ENCODE results near the gene GRIK4.

The GRIK4 gene

DNA sequence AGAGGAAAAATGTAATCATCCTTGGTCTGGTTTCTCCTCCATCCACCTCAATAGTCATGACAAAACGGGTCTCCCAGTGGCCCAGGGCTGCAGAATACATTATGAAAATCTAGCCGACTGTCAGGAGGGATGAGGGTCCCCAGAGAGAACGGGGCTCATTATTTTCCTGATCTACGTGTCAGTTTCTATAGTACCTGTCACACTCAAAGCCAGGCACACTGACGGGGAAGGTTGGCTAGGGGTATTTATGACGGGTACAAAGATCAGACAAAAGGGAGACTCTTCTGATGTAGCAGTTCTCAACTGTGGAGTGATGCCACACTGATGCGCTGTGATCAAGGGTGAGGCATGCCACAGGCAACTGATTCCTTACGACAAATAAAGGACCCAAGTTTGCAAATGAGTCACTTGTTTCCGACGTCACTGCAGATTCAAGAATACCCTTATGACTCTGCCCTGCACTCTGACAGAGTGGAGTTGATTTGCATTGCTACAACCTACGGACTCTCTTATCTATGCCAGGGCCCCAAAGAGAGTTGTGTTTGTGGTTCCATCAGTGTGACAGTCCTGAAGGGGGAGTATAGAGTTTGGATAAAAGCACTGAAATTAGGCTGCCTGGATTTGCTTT is 324.2 kb downstream of the GRIK4 start:
- Histone ChIP-seq H3K9me3 (ENCODE audit: control insufficient read depth, low read length) (no peaks in the 10 kb centered on the region), H3K27ac (ENCODE audit: insufficient read depth, low read depth, low read length, poor library complexity, severe bottlenecking) (no peak overlapping the region), H3K27me3 (ENCODE audit: control insufficient read depth, insufficient read depth, low read length, poor library complexity, severe bottlenecking) (no peaks in the 10 kb centered on the region), H3K4me3 (ENCODE audit: insufficient read depth, low read depth, low read length) (no peak overlapping the region), H3K36me3 (ENCODE audit: control insufficient read depth, insufficient read depth, low read length) (no peaks in the 10 kb centered on the region), H3K4me1 (ENCODE audit: control insufficient read depth, insufficient read depth, low read length) (peaks cover 33% of the 10 kb centered on the region)
- WGBS, 2 experiments: 84 to 90% methylated on average over 11 of the region's 11 CpGs

DNA sequence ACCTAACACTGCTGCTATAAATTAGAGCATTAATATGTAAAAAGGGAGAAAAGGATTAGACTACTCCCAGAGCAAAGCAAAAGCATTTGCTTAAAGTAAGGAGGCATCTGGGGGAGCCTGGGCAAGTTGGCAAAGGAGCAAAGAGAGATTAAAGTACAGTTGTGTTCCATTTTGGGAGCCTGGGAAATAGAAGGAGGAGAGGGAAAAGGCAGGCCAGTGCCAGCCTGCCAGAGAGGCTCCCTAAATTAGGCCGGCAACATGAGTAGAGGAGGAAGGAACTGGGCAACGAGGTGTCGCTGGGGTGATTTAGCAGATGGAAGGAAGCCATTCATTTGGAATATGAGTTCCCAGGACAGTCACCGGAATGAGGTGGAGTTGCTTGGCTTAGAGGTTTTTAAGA is 326.1 kb downstream of the GRIK4 start:
- H3K9me3 ChIP-seq (ENCODE audit: control insufficient read depth, low read length): no peaks in the 10 kb centered on the region
- no peaks in the 10 kb centered on the region for H3K36me3 ChIP-seq (ENCODE audit: control insufficient read depth, insufficient read depth, low read length)
- peaks cover 25% of the 10 kb centered on the region for H3K4me1 ChIP-seq (ENCODE audit: control insufficient read depth, insufficient read depth, low read length)
- WGBS, 2 experiments: 89 to 94% methylated on average over 4 of the region's 4 CpGs
- H3K27ac ChIP-seq (ENCODE audit: insufficient read depth, low read depth, low read length, poor library complexity, severe bottlenecking): no peak overlapping the region
- H3K4me3 ChIP-seq (ENCODE audit: insufficient read depth, low read depth, low read length): no peak overlapping the region
- no peaks in the 10 kb centered on the region for H3K27me3 ChIP-seq (ENCODE audit: control insufficient read depth, insufficient read depth, low read length, poor library complexity, severe bottlenecking)

DNA sequence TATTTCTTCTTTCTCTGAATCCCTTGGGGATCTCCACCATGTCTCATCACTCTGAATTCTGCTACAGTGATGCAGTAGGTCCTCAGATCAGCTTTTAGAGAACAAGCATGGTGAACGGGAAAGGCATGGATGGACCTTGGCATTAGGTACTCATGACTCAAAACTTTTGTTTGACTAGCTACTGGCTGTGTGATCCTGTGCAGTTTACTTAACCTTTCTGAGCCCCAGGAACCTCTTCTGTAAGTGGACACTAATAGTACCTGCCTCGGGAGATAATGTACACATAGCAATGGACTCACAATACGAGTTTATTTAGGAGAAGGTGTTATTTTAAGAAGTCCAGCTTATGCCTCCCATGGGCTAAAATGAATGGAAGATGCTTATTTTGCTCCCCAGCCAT is 327.7 kb downstream of the GRIK4 start:
- WGBS, 2 experiments: 93 to 97% methylated on average over 3 of the region's 3 CpGs

DNA sequence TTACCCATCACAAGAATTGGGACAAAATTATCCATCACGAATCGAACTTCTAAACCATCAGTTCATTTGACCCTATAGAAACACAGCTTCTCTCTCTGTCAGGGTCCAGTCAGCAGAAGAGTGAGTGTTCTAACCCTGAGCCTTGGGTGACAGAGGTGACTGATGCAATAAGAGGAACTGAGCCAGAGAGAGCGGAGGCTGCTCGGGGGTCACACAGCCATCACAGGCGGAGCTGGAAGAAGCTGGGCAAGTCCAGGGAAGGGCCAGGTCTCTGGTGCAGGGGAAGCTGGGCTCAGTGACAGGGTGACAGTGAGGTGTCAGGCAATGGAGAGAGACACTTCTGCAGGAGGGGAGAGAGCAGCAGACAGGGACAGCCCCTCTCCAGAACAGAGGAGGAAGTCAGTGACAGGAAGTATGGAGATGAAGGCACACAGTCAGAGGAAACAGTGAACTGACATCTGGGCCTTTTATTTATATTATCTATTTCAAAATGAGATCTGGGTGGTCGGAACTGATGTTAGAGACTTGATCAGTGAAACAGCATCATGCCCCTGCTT is 328.4 kb downstream of the GRIK4 start:
- H3K9me3 ChIP-seq (ENCODE audit: control insufficient read depth, low read length): no peaks in the 10 kb centered on the region
- WGBS, 2 experiments: 92 to 93% methylated on average over 6 of the region's 6 CpGs
- H3K36me3 ChIP-seq (ENCODE audit: control insufficient read depth, insufficient read depth, low read length): no peaks in the 10 kb centered on the region
- H3K4me1 ChIP-seq (ENCODE audit: control insufficient read depth, insufficient read depth, low read length): peaks cover 7% of the 10 kb centered on the region
- H3K27me3 ChIP-seq (ENCODE audit: control insufficient read depth, insufficient read depth, low read length, poor library complexity, severe bottlenecking): no peaks in the 10 kb centered on the region
- H3K4me3 ChIP-seq (ENCODE audit: insufficient read depth, low read depth, low read length): no peak overlapping the region
- no peak overlapping the region for H3K27ac ChIP-seq (ENCODE audit: insufficient read depth, low read depth, low read length, poor library complexity, severe bottlenecking)

More for the DNA sequence above, 327.7 kb downstream of the GRIK4 start:
- Histone ChIP-seq H3K27me3 (ENCODE audit: control insufficient read depth, insufficient read depth, low read length, poor library complexity, severe bottlenecking) (no peaks in the 10 kb centered on the region), H3K9me3 (ENCODE audit: control insufficient read depth, low read length) (no peaks in the 10 kb centered on the region), H3K36me3 (ENCODE audit: control insufficient read depth, insufficient read depth, low read length) (no peaks in the 10 kb centered on the region), H3K4me3 (ENCODE audit: insufficient read depth, low read depth, low read length) (no peak overlapping the region), H3K27ac (ENCODE audit: insufficient read depth, low read depth, low read length, poor library complexity, severe bottlenecking) (no peak overlapping the region), H3K4me1 (ENCODE audit: control insufficient read depth, insufficient read depth, low read length) (peaks cover 14% of the 10 kb centered on the region)

DNA sequence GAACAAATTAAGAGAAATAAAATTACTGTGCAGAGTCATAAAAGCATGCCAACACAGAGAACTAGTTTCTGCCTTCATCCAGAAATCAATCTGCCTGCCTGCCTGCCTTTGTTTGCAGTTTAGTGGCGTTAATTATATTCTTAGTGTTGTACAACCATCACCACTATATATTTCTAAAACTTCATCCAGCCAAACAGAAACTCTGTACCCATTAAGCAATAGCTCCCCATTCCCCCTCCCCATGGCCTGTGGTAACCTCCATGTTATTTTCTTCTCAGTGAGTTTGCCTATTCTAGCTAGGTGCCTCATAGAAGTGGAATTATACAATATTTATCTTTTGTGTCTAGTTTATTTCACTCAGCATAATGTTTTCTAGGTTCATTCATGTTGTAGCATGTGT is 329.1 kb downstream of the GRIK4 start:
- Histone ChIP-seq H3K4me1 (ENCODE audit: control insufficient read depth, insufficient read depth, low read length) (peaks cover 5% of the 10 kb centered on the region), H3K4me3 (ENCODE audit: insufficient read depth, low read depth, low read length) (no peak overlapping the region), H3K27ac (ENCODE audit: insufficient read depth, low read depth, low read length, poor library complexity, severe bottlenecking) (no peak overlapping the region), H3K9me3 (ENCODE audit: control insufficient read depth, low read length) (no peaks in the 10 kb centered on the region), H3K27me3 (ENCODE audit: control insufficient read depth, insufficient read depth, low read length, poor library complexity, severe bottlenecking) (no peaks in the 10 kb centered on the region), H3K36me3 (ENCODE audit: control insufficient read depth, insufficient read depth, low read length) (no peaks in the 10 kb centered on the region)
- 93 to 100% methylated on average over 1 of the region's 1 CpG for WGBS, 2 experiments

DNA sequence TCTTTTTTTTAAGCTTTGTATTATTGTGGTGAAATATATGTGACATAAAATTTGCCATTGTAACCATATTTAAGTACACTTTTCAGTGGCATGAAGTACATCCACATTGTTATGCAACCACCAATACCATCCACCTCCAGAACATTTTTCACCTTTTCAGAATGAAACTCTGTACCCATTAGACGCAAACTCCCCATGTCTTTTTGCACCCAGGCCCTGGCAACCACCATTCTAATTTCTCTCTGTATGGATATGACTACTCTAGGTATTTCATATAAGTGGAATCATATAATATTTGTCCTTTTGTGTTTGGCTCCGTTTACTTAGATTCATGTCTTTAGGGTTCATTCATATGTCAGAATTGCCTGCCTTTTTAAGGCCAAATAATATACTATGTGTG is 329.5 kb downstream of the GRIK4 start:
- 43 to 50% methylated on average over 2 of the region's 2 CpGs for WGBS, 2 experiments
- Histone ChIP-seq H3K9me3 (ENCODE audit: control insufficient read depth, low read length) (no peaks in the 10 kb centered on the region), H3K4me3 (ENCODE audit: insufficient read depth, low read depth, low read length) (no peak overlapping the region), H3K4me1 (ENCODE audit: control insufficient read depth, insufficient read depth, low read length) (peaks cover 5% of the 10 kb centered on the region), H3K27ac (ENCODE audit: insufficient read depth, low read depth, low read length, poor library complexity, severe bottlenecking) (no peak overlapping the region), H3K27me3 (ENCODE audit: control insufficient read depth, insufficient read depth, low read length, poor library complexity, severe bottlenecking) (no peaks in the 10 kb centered on the region), H3K36me3 (ENCODE audit: control insufficient read depth, insufficient read depth, low read length) (no peaks in the 10 kb centered on the region)

DNA sequence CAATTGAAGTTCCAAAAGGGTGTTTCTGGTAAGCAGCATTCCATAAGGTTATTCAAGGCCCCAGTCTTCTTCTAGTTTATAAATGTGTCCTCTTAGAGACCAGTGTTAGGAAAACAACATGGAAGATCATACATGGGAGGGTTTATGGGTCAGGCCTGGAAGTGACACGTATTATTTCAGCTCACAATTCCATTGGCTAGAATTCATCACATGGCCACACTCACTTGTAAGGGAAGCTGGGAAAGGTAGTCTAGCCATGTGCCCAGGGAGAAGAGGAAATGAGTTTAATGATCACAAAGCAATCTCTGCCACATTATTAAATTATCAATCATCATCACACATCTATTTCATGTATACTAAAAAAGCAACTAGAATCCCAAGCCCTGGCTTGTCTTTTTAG is 330.6 kb downstream of the GRIK4 start:
- H3K27ac ChIP-seq (ENCODE audit: insufficient read depth, low read depth, low read length, poor library complexity, severe bottlenecking): no peak overlapping the region
- H3K4me1 ChIP-seq (ENCODE audit: control insufficient read depth, insufficient read depth, low read length): peaks cover 3% of the 10 kb centered on the region
- no peaks in the 10 kb centered on the region for H3K9me3 ChIP-seq (ENCODE audit: control insufficient read depth, low read length)
- H3K36me3 ChIP-seq (ENCODE audit: control insufficient read depth, insufficient read depth, low read length): no peaks in the 10 kb centered on the region
- WGBS, 2 experiments: 85 to 88% methylated on average over 1 of the region's 1 CpG
- H3K27me3 ChIP-seq (ENCODE audit: control insufficient read depth, insufficient read depth, low read length, poor library complexity, severe bottlenecking): no peaks in the 10 kb centered on the region
- no peak overlapping the region for H3K4me3 ChIP-seq (ENCODE audit: insufficient read depth, low read depth, low read length)

DNA sequence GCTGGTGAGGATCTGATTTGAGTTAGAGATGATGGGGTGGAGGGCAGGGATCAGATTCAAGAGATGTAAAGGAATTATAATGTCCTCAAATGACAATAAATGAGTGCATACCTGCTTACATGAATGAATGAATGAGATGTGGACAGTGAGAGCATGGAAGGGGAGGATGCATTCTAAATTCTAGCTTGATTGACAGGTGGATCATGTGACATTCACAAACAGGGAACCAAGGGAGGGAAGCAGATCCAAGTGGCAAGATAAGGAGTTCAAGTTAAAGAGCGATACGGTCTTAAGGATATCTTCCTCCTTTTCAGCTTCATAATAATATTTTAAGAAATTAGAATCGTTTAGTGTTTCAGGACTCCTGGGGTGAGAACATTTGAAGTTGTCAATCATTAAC is 341.9 kb downstream of the GRIK4 start:
- no peak overlapping the region for H3K27ac ChIP-seq (ENCODE audit: insufficient read depth, low read depth, low read length, poor library complexity, severe bottlenecking)
- 96% methylated on average over 3 of the region's 3 CpGs; no CpG with 5 or more reads in 1 of the 2 experiments for WGBS, 2 experiments
- H3K4me3 ChIP-seq (ENCODE audit: insufficient read depth, low read depth, low read length): no peak overlapping the region
- no peaks in the 10 kb centered on the region for H3K36me3 ChIP-seq (ENCODE audit: control insufficient read depth, insufficient read depth, low read length)
- H3K27me3 ChIP-seq (ENCODE audit: control insufficient read depth, insufficient read depth, low read length, poor library complexity, severe bottlenecking): no peaks in the 10 kb centered on the region
- no peaks in the 10 kb centered on the region for H3K9me3 ChIP-seq (ENCODE audit: control insufficient read depth, low read length)
- H3K4me1 ChIP-seq (ENCODE audit: control insufficient read depth, insufficient read depth, low read length): no peaks in the 10 kb centered on the region

DNA sequence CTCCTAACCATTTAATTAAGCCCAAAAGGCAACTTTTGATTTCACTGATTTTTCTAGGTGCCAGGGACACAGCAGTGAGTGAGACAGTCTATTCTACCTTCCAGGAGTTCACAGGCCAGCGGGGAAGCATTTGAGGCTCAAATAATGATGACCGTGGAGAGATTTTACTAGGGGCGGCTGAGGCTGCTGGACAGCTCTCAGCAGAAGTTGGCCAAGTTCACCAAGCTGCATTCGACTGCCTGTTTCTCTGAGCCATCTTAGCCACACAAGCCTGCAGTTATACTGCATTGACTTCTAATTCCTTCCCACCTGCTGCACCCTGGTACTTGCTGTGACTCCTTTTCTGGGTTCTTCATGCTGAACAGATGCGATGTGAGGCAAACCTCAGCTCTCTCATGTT is 343.4 kb downstream of the GRIK4 start:
- no peak overlapping the region for H3K27ac ChIP-seq (ENCODE audit: insufficient read depth, low read depth, low read length, poor library complexity, severe bottlenecking)
- H3K4me1 ChIP-seq (ENCODE audit: control insufficient read depth, insufficient read depth, low read length): no peaks in the 10 kb centered on the region
- WGBS, 2 experiments: 66 to 72% methylated on average over 5 of the region's 5 CpGs
- no peak overlapping the region for H3K4me3 ChIP-seq (ENCODE audit: insufficient read depth, low read depth, low read length)
- H3K9me3 ChIP-seq (ENCODE audit: control insufficient read depth, low read length): no peaks in the 10 kb centered on the region
- H3K27me3 ChIP-seq (ENCODE audit: control insufficient read depth, insufficient read depth, low read length, poor library complexity, severe bottlenecking): no peaks in the 10 kb centered on the region
- H3K36me3 ChIP-seq (ENCODE audit: control insufficient read depth, insufficient read depth, low read length): no peaks in the 10 kb centered on the region

DNA sequence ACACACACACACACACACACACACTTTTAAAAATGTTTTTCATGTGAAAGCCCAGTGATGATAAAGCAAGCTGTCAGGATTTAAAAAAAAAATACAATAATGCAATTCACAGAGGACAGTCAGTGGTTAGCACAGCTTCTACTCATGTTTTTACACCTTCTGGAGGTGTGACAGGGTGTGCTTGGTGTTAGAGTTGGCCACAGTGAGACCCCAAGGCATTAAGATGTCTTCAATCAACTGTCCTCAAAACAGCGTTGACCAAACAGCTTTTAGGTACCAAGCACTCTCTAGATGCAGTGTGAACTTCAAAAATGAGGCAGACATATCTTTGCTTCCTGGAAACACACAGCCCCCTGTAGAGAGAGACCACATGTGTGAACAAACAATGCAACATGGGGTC is 346.0 kb downstream of the GRIK4 start:
- 95 to 96% methylated on average over 1 of the region's 1 CpG for WGBS, 2 experiments
- H3K36me3 ChIP-seq (ENCODE audit: control insufficient read depth, insufficient read depth, low read length): no peaks in the 10 kb centered on the region
- H3K27me3 ChIP-seq (ENCODE audit: control insufficient read depth, insufficient read depth, low read length, poor library complexity, severe bottlenecking): no peaks in the 10 kb centered on the region
- no peak overlapping the region for H3K4me3 ChIP-seq (ENCODE audit: insufficient read depth, low read depth, low read length)
- H3K4me1 ChIP-seq (ENCODE audit: control insufficient read depth, insufficient read depth, low read length): no peaks in the 10 kb centered on the region
- H3K27ac ChIP-seq (ENCODE audit: insufficient read depth, low read depth, low read length, poor library complexity, severe bottlenecking): no peak overlapping the region
- H3K9me3 ChIP-seq (ENCODE audit: control insufficient read depth, low read length): no peaks in the 10 kb centered on the region
